Activated CD8-positive, alpha-beta memory T cell treated with anti-CD3 and anti-CD28 coated beads, Interleukin-2, amount 50 U/mL, for 1 hour (primary cell): ENCODE data around the gene LHX3.

Source experiments
- DNase-seq: peaks from one replicate; pipeline ENCODE4 v3.0.0-alpha.2; 2020; ENCODE audit errors: extremely low read depth

LHX3 gene

DNA sequence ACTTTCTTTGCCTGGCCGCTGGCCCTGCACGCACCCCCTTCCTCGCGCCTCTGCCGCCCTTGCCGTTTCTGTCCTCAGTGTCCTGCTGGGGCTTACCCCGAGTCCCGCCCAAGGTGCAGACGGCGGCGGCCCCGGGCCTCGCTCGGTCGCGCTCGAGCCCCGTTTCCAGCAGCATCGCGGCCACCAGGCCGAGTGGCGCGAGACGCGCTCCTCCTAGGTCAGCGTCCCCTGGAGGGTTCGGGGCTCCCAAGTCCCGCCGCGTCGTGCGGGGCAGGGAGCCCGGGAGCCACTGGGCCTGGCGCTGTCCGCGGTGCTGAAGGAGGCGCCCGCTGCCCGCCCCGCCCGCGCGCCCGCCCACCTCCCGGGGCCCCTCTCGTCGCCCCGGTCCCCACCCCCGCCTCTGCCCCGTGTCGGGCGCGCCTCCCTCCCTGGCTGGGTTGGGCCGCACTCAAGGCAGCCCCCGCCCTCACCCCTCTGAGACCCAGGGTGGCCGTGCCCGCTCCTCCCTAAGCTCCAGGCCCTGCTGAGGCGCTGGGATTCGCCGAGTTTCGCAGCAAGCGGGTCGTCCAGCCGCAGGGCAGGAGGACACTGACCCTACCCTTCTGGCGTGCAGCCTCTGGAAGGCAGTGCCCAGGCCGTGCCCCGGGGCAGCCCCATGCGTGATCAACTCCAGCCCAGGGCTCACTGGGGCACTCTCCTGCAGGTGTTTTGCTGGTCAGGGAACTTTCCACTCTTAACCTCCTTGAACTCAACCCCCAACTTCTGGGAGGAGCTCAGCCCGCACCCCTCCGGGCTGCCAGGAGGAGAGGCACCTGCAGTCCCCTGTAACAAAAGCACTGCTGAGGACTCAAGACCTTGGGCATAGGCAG lies at the start of gene LHX3:
LHX3 (minus strand) TSS at position 291 of the 869 bp plus-strand sequence; CDS start at position 175, 116 bp downstream.
- no peak for DNase-seq

DNA sequence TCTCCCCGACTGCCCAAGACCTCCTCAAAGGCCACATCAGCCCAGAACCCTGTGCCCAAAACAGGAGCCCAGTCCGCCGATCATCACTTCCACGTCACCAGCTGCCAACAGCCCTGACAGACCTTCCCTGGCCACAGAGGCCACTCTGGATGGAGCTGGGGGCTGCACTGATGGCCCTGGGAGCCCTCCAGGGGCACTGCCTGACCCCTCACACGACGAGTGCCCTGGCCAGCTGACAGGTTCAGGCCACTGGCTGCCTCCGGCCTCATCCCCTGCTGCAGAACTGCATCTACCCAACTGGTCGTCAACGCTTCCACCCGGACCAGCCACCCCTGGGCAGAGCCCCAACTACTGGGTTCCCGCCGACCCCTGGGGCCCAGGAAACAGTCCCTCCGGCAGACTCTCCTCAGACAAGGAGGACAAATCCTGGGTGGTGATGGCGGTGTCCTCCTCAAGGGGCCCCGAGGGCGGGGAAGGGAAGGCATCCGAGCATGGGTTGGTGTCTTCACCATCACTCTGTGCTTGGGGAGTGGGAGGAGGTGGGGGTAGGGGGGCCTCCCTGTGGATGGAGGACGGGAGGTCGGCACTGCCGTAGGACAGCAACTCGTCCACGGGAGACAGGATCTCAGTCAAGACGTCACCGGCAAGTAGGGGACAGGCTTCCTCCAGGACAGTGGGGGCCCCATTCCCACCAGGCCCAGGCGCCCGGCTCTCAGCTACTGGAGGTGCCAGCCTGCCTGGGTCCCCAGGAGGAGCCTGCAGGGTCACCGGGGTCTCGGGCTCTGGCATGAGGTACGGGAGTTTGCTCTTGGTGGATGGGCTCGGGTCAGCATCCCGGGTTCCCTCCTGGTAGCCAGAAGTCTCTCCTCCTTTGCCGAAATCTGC lies 48.6 kb upstream of the LHX3 start:
- no peak for DNase-seq

DNA sequence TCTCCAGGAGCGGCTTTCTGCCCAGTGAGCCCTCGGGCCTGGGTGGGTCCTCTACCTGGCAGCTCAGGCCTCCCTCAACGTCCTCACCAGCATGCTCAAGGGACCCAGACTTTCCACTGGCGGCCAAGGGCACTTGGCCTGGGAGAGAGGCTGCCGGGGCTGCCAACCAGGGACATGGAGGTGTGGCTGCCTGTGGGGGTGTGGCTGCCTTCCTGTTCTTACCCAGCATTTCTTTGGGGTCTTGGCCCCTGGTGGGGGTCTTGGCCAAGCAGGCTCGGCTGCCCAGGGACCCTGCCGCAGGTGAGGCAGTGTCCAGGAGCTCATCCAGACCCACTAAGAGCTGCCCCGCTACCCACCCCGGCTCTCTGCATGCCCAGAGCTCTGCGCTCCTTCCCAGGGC lies 47.9 kb upstream of the LHX3 start:
- no peak for DNase-seq

DNA sequence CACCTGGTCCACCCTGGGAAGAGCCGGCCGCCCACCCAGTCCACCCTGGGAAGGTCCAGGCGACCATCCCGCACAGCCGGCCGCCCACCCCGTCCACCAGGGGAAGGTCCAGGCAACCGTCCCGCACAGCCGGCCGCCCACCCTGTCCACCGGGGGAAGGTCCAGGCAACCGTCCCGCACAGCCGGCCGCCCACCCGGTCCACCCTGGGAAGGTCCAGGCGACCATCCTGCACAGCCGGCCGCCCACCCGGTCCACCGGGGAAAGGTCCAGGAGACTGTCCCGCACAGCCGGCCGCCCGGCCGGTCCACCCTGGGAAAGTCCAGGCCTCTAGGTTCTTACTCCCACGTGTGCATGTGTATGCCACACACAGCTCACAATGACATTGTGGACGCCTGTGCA lies 47.4 kb upstream of the LHX3 start:
- DNase-seq: no peak

DNA sequence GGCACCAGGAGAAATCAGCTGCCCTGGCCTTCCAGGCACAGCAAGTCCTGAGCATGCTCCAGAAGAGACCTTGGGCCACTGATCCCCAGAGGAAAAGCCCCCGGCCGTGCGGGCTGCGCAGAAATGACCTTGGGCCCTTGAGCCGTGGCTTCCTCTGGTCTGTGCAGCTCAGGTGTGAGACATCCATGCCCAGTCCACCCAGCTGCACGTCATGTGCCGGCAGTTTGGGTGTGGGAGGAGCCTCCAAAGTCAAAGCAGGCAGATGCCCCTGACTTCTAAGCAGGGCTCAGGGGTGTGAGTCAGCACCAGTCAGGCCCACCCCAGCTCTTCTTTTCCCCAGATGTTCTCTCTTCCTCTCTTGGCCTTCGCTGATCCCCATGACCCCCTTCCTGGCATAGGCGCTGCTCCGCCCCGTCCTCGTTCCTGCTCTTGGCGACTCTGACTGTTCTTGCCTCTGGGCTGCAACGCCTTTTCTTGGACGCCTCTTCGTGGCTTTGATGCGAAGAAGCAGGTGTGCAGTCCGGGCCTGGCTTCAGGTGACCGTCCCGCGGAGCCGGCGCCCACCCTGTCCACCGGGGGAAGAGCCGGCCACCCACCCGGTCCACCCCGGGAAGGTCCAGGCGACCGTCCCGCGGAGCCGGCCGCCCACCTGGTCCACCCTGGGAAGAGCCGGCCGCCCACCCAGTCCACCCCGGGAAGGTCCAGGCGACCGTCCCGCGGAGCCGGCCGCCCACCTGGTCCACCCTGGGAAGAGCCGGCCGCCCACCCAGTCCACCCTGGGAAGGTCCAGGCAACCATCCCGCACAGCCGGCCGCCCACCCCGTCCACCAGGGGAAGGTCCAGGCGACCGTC lies 46.6 kb upstream of the LHX3 start:
- no peak for DNase-seq

DNA sequence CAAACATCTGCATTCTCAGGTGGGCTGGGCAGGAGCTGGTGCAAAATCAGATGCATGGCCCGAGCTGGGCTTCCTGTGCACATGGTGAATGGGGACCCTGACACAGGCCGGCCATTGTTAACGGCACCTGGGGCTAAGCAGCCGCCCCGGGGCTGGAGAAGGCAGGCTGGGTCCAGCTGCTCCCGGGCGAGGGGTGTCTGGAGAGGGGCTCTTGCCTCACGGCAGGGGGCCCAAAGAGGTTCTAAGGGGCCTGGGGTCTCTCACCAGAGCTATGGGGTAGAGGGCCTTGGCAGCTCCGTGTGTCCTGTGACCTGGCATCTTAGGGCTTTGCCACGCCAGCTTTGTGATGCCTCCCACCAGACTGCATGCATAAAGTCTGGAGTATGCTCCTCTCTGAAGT lies 45.7 kb upstream of the LHX3 start:
- DNase-seq: no peak

DNA sequence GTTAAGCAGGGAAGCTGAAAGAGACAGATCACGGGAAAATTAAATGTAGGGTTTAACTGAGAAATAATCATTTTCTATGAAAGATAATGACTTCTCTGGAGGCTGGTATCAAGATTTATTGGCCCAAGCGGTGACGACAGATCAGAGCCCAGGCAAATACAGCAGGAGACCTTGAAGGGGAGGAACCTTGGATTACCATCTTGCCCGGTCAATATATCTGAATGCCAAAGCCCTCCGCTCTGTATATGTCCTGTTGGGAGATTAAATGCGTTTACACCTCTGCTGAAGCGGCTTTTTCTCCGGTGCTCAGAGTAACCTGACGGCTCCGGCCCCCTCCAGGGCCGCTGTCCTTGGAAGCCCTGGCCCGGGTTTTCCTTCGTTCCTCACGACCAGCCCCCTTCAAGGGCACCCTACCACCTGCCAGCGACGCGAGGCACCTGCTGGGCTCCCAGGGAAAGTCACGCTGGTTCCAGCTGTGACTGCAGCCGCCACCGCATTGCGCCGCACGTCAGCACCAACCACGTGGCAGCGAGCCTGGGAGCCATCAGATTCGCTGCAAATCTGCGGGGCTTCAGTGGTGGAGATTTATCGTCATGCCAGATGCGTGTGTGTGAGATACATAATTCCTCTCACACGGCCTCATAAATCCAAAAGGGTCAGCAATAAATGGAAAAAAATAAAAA lies 45.1 kb upstream of the LHX3 start:
- no peak for DNase-seq

DNA sequence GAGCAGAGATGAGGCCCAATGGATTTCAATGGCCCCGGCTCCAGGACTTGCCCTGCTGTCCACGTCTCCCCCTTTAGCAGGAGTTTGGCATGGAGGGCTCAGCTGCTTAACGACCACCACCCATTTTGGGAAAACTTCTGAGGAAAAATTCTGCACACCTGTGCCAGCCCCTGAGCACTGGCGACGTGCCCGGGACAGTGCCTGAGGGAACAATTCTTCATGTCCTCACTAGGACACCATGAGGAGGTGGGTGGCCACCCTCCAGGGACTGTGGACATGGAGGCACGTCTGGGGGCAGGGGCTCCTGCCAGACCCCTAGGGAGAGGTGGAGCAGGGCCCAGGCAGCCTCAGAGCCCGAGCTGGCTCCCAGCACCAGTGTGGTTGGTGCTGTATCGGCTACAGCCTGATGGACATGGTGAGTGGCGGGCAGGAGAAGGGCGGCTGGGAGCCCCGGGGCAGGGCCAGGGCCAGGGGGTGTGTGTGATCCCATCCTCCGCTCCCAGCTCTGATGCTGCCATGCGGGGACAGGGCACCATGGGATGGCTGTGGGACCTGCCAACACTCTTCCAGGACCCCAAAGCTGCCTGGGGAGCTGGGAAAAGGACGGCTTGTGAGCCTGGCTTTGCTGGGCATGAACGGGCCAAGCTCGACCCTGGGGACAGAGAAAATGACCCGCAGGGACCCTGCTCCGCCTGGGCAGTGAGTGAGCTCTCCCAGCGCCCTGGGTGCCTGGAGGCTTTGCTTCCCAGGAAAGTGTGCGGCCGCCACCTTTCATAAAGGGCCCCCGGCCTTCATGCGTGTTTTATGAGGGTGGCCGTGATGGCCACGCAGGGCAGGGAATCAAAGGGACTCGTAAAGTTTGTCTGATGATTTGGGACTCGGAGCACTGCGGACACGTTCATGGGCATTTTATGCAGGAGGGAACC lies 44.3 kb upstream of the LHX3 start:
- DNase-seq: no peak

DNA sequence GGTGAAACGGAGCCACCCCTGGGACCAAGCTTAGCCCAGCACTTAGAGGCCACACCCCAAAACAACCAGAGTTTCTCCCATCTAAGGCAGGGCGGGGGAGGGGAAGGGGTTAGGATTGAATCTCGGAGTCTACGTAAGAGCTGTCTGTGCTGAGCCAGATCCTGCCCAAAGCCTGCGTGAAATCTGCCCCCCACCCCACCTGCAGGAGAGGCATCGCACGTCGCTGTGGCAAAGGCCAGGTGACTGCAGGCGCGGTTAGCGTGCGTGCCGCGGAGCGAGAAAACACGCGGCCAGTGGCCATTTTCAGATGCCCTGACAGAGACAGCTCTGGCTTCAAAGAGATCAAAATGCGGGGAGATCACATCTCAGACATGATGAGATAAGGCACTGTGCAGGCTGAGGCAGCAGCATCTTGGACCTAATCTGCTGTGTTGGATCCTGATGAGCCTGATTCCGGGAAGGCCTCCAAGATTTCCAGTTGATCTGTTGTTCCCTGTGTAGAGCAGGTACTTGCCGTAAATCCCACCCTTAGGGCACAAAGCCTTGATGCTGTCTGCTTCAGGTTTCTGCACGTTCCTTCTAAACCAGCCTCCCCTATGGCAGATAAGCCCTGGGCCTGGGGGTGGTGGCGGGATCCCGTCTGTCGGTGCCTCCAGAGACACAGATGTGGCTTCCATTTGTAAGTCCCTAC lies 43.2 kb upstream of the LHX3 start:
- no peak for DNase-seq

DNA sequence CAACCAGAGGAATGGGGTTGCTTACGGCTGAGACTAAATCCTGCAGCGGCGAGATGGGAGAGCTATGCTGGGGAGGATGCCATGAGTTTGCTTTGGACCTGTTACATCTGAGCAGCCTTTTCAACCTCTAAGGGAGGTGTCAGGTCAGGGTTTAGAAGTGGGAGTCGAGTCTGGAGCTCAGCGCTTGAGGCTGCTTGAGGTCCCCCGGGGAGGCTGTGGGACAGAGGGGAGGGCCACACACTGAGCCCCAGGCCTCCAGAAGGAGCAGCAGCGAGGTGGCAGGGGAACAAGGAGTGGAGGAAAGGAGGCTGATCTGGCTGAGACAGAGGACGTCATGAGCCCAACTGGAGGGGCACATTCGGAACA lies 42.6 kb upstream of the LHX3 start:
- DNase-seq: no peak

DNA sequence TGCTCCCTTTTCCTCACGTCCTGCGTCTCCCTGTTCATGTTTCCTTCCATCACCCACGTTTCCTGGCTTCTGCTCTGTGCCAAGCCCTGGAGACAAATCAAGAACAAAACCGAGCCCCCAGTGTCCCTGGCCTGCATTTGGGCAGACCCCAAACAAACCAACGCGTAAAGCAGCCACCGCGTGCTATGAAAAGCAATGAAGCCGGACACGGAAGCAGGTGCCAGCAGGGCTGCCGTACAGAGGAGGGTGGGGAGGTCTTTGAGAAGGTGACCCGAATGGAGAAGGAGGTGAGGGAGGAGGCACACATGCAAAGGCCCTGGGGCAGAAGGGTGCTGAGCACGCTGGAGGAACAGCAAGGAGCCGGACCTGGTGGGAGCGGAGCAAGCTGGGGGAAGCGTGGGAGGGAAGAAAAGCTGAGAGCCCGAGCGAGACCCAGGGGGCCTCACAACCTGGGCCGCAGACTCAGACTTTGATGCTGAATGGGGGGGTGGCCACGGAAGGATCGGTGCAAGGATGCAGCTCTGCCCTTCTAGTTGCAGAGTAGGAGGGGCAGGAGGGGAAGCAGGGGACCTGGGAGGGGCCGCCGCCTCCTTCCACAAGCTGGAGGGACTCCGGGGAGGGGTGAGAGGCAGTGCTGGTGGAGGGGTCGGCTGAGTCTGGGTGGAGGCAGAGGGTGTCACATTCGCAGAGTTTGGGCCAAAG lies 42.1 kb upstream of the LHX3 start:
- no peak for DNase-seq

DNA sequence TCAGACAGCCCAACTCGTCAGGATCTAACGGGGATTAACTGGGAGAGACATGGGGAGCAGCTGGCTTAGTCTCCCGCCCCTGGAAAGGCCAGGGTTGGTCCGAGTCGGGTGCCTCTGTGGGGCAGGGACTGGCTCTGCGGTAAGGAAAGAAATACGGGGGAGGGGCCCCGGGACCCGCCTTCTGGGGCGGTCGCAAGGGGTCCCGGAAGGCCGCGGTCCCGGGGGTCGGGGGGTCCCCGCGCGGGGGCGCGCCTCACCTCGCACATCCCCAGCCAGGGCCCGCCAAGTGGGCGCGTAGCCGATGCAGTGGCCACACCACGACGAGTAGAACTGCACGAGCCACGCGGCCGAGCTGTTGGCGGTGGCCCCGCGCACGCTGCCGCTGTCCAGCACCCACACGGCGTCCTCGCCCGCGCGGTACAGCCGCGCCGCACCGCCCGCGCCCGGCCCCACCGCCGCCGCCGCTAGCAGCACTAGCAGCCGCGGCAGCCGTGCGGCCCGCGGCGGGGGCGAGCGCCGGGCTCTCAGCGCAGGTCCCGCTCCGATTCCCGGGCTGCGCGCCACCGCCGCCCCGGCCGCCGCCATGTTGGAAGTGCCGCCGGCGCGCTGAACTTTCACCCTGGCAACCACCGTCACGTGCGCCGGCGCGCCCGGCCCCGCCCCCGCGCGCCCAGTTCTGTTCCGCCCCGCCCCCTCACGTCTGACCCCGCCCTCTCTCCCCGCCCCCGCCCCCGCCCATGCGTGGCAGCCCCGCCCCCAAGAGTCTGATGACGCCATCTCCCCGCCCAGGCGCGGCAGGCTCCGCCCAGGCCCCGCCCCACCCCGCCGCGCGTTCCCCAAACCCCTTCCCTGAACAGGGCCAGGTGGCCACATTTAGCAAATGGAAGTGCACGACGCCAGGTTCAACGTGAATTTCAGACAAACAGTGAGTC lies 40.6 kb upstream of the LHX3 start, which contains the start of gene QSOX2:
QSOX2 (minus strand) TSS at position 594 of the 932 bp plus-strand sequence; CDS start at position 585, 9 bp downstream.
- DNase-seq: peak; percentile 55

DNA sequence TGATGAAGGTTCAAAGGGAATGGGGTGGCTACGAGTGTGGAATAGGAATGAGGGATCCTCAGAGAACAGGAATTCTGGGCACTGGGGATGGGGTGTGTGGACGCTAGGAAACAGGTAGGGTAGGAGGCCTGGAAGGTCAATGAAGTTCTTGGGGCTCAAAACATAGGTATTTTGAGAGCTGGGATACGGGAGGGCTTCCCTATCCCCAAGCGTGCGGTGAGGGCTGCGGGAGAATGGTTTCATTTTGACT lies 40.0 kb upstream of the LHX3 start:
- DNase-seq: no peak

DNA sequence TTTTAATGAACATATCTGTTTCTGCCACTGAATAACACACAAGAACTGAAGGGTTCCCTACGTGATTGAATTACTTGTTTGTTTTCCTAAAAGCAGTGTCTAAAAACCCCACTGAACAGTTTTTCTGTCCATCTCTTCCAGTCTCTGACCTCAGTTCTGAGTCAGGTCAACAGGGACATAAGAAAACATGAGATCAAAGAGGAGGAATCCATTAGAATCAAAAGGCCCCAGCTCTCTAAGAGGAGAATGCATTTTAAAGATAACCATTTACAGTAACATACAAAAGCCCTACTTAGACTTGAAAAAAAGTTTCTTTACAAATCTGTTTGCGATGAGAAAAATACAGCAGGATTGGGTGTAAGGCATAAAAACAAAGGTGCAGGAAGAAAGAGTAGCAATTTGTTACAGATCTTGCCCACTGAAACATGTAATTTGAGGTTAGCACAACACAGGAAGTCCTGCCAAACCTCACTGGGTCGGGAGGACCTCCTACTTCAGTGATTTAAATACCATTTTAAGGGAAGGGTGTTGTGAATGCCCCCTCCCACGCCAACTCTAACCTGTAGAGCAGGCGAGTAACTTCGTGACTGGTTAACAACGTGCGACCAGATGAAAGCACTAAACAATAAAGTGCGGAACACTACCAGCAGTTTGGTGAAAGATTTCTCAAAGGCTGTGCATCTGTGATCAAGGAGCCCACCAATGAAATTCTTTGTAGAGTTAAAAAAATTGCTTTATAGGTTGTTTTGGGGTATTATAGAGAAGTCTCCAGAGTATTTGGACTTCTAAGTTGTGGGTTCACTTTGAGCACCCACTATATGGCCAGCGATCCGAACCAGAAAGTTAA lies 39.4 kb upstream of the LHX3 start:
- no peak for DNase-seq

DNA sequence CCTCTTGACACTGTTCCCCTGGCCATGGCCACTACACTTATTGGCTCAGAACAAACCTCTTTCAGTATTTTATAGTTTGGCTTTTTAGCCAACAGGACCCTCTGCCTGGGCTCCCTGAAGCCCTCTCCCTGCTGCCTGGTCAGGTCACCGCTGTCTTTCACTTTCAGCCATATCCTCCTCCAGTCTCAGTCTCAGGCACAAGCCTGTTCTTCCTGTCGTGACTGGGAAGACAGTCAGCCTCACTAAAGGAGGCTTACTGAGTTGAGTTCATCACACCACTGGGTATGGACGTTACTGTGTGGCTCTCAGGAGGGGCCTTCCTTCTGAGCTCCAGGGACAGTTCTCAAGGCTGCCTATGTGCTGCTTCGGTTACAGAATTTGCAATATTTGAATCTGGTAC lies 38.7 kb upstream of the LHX3 start:
- DNase-seq: no peak

DNA sequence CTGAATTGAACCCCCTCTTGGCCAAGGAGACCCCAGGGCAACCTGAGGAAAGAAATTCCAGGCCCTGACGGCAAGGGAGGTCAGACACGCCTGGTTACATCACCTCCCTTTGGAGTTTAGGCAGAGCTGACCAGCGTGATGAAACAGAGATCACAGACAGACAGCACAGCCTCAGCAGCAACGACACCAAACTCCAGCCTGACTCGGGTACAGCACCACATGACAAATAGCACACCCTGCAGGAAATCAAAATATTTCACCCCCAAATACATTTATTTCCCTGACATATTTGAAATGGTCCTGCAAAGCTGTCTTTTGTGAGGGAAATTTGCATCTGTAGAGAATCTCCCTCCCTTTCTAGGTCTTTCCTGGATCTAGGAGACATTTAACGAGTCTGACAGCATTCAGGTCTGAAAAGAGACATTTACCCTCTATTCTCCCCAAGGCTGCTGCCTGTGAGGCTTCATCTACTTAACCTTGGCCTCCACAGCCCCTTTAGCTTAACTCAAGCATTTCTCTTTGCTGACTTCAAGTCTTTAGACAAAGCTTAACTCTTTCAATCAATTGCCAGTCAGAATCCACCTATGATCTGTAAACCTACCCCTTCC lies 38.1 kb upstream of the LHX3 start:
- DNase-seq: no peak

DNA sequence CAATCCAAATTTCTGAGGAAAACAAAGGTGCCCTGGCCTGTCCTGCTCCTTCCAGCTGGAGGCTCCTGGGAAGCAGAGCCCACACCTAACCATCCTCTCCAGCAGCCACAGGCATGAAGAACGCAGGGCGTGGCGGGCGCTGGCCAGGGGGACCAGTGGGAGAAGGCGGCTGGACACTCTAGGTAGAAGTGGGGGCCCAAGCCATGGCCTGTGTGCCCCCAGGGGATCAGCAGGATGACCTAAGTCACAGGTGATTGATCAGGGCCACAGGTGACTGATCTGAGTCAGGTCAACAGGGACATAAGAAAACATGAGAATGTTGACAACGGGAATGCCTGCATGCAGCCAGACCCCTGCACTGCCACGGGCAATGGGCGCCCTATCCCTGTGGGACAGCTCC lies 37.3 kb upstream of the LHX3 start:
- DNase-seq: no peak
